Glutamatergic neuron (in vitro differentiated cells): ENCODE data around the gene LIM2. TPM values are rescaled to one million over a fixed set of nuclear protein-coding genes. Genes with fewer than 3 reads are reported as not detected.

Experiments used
- DNase-seq: peaks from one replicate; pipeline ENCODE4 v3.0.0; 2022
- H3K27ac Mint-ChIP-seq: one replicate; pipeline ENCODE4 v1.8.0; 2020; ENCODE audit warnings: mild to moderate bottlenecking, mixed read lengths, inconsistent platforms; ENCODE audit not compliant: unreplicated experiment
- H3K27me3 Mint-ChIP-seq: one replicate; pipeline ENCODE4 v1.8.0; 2020; ENCODE audit warnings: mild to moderate bottlenecking, moderate library complexity, mixed read lengths, inconsistent platforms; ENCODE audit not compliant: unreplicated experiment
- H3K36me3 Mint-ChIP-seq: one replicate; pipeline ENCODE4 v1.8.0; 2020; ENCODE audit warnings: mild to moderate bottlenecking, mixed read lengths, inconsistent platforms; ENCODE audit not compliant: unreplicated experiment
- H3K4me1 Mint-ChIP-seq: one replicate; pipeline ENCODE4 v1.8.0; 2020; ENCODE audit warnings: mild to moderate bottlenecking, low read depth, mixed read lengths, inconsistent platforms; ENCODE audit not compliant: unreplicated experiment
- H3K4me3 Mint-ChIP-seq: one replicate; pipeline ENCODE4 v1.8.0; 2020; ENCODE audit warnings: mild to moderate bottlenecking, mixed read lengths, inconsistent platforms; ENCODE audit not compliant: unreplicated experiment
- H3K9me3 Mint-ChIP-seq: one replicate; pipeline ENCODE4 v1.8.0; 2020; ENCODE audit warnings: mild to moderate bottlenecking, moderate library complexity, mixed read lengths, inconsistent platforms; ENCODE audit not compliant: unreplicated experiment
- CTCF ChIP-seq: fragments of 200-600 bp; sonication (generic); IDR thresholded peaks from one replicate; pipeline ENCODE4 v1.5.0; 2021; ENCODE audit not compliant: partially characterized antibody, unreplicated experiment
- total RNA-seq: library from RNA; stranded (reverse); fragmentation: NEBNext Ultra II Directional; extraction: Animal tissue kit (Norgen Biotek cat#: 25700); gene quantifications from one replicate; pipeline ENCODE4 v1.2.1, GENCODE V29; 2021; ENCODE audit not compliant: unreplicated experiment

Gene LIM2
- total RNA-seq, 1 donor from 2014 or later: not detected

GRCh38 chr19:51368366-51369282, 19.1 kb downstream of the LIM2 start, which contains the start of gene CLDND2:
Gene CLDND2 (minus strand): TSS chr19:51369003. CDS start chr19:51368577, 426 bp downstream.
- Mint-ChIP-seq H3K27me3 (peaks cover 18% of the 10 kb centered on the region), H3K36me3 (no peaks in the 10 kb centered on the region), H3K4me3 (peak within 1 kb of the TSS; percentile 97), H3K9me3 (peaks cover 22% of the 10 kb centered on the region), H3K4me1 (peaks cover 5% of the 10 kb centered on the region), H3K27ac (peak within 1 kb of the TSS; percentile 96)
- no peak for TF ChIP-seq CTCF
- no peak for DNase-seq

- Mint-ChIP-seq H3K4me1 (peaks cover 5% of the 10 kb centered on the region), H3K27ac (peak overlapping the region; percentile 96), H3K36me3 (no peaks in the 10 kb centered on the region), H3K27me3 (peaks cover 15% of the 10 kb centered on the region), H3K9me3 (peaks cover 22% of the 10 kb centered on the region), H3K4me3 (peak overlapping the region; percentile 97)
- peak; percentile 99 for DNase-seq
- no peak for TF ChIP-seq CTCF
Observed at GRCh38 chr19:51367565-51368365, 20.0 kb downstream of the LIM2 start.

- H3K4me1 Mint-ChIP-seq: peaks cover 5% of the 10 kb centered on the region
- no peaks in the 10 kb centered on the region for H3K36me3 Mint-ChIP-seq
- peaks cover 12% of the 10 kb centered on the region for H3K27me3 Mint-ChIP-seq
- peaks cover 22% of the 10 kb centered on the region for H3K9me3 Mint-ChIP-seq
- H3K4me3 Mint-ChIP-seq: peak overlapping the region; percentile 97
- no peak for DNase-seq
- H3K27ac Mint-ChIP-seq: peak overlapping the region; percentile 96
- no peak for TF ChIP-seq CTCF
Observed at GRCh38 chr19:51367255-51367564, 20.6 kb downstream of the LIM2 start.

- peaks cover 12% of the 10 kb centered on the region for H3K27me3 Mint-ChIP-seq
- H3K9me3 Mint-ChIP-seq: peaks cover 22% of the 10 kb centered on the region
- H3K4me1 Mint-ChIP-seq: peaks cover 5% of the 10 kb centered on the region
- no peak for TF ChIP-seq CTCF
- no peaks in the 10 kb centered on the region for H3K36me3 Mint-ChIP-seq
- peak overlapping the region; percentile 96 for H3K27ac Mint-ChIP-seq
- peak; percentile 96 for DNase-seq
- H3K4me3 Mint-ChIP-seq: peak overlapping the region; percentile 97
Observed at GRCh38 chr19:51366389-51367254, 21.2 kb downstream of the LIM2 start.
